PC-9 (cell line): ENCODE measurements around the gene ME3. TPM values are rescaled to one million over a fixed set of nuclear protein-coding genes. Genes with fewer than 3 reads are reported as not detected.
"Not testable (repeated sequence)": the region's sequence is repeated elsewhere in the genome, so short reads cannot be mapped to it uniquely, and the experiment has no call there.

Source experiments
- BruUV-seq: library from RNA; stranded (reverse); fragments of 400-500 nt; replicated peaks from 2 replicates; lab custom pipeline; 2021; lab: Mats Ljungman, UMichigan
- CTCF ChIA-PET: fragments of 300-600 bp; sonication (Branson Sonifier 250); formaldehyde crosslinking; loops from one replicate; lab custom pipeline; 2022; ENCODE audit warnings: antibody characterized with exemption; lab: Charles Lee
- POLR2A ChIA-PET: fragments of 300-600 bp; sonication (Branson Sonifier 250); formaldehyde crosslinking; loops from one replicate; lab custom pipeline; 2022; ENCODE audit warnings: antibody characterized with exemption; ENCODE audit not compliant: unreplicated experiment; lab: Charles Lee
- DNase-seq, 2 experiments: peaks; one replicate each; pipeline versions ENCODE4 v3.0.0 to v3.0.0-alpha.2; 2015 to 2022; ENCODE audit warnings: mixed read lengths in 1 of 2
- H2AFZ ChIP-seq: fragments of 200-600 bp; sonication (generic); 2 replicates; pipeline ENCODE4 v1.8.1; 2017; ENCODE audit warnings: antibody characterized with exemption
- H3F3A ChIP-seq: fragments of 200-600 bp; sonication (generic); 2 replicates; pipeline ENCODE4 v1.8.1; 2017; ENCODE audit warnings: antibody characterized with exemption, mild to moderate bottlenecking, low read depth; ENCODE audit not compliant: insufficient read depth
- H3K27ac ChIP-seq: fragments of 200-600 bp; sonication (generic); 2 replicates; pipeline ENCODE4 v1.6.1; 2016; ENCODE audit warnings: mixed run types
- H3K27me3 ChIP-seq: fragments of 200-600 bp; sonication (generic); 2 replicates; pipeline ENCODE4 v1.6.1; 2016; ENCODE audit warnings: low read depth, mixed run types; ENCODE audit not compliant: insufficient read depth
- H3K36me3 ChIP-seq: fragments of 200-600 bp; sonication (generic); 2 replicates; pipeline ENCODE4 v1.6.1; 2016; ENCODE audit warnings: low read depth, mixed run types
- H3K4me1 ChIP-seq: fragments of 200-600 bp; sonication (generic); replicated peaks from 2 replicates; pipeline ENCODE4 v1.6.1; 2016; ENCODE audit warnings: mixed run types; ENCODE audit not compliant: insufficient read depth
- H3K4me2 ChIP-seq: fragments of 200-600 bp; sonication (generic); 2 replicates; pipeline ENCODE4 v1.6.1; 2017; ENCODE audit warnings: mixed run types
- H3K4me3 ChIP-seq: fragments of 200-600 bp; sonication (generic); 2 replicates; pipeline ENCODE4 v1.6.1; 2016; ENCODE audit warnings: mixed run types
- H3K79me2 ChIP-seq: fragments of 200-600 bp; sonication (generic); 2 replicates; pipeline ENCODE4 v1.6.1; 2017; ENCODE audit warnings: low read depth, mixed run types
- H3K9me2 ChIP-seq: fragments of 200-600 bp; sonication (generic); 2 replicates; pipeline ENCODE4 v1.8.1; 2017; ENCODE audit warnings: mild to moderate bottlenecking; ENCODE audit not compliant: insufficient read depth
- H3K9me3 ChIP-seq: fragments of 200-600 bp; sonication (generic); 2 replicates; pipeline ENCODE4 v1.8.1; 2016; ENCODE audit warnings: low read depth; ENCODE audit not compliant: insufficient read depth
- H4K20me1 ChIP-seq: fragments of 200-600 bp; sonication (generic); 2 replicates; pipeline ENCODE4 v1.8.1; 2017; ENCODE audit not compliant: insufficient read depth
- EZH2 ChIP-seq: fragments of 200-600 bp; sonication (generic); IDR thresholded peaks from 2 replicates; pipeline ENCODE4 v1.8.0; 2017; ENCODE audit warnings: antibody characterized with exemption, low read depth
- intact Hi-C: fragments of 100-400 bp; cut with micrococcal nuclease; formaldehyde crosslinking; loops from one replicate; pipeline ENCODE4 v1.10.0; 2022; ENCODE audit not compliant: unreplicated experiment
- total RNA-seq: library from RNA; stranded (reverse); gene quantifications from 2 replicates; pipeline ENCODE4 v1.2.3, GENCODE V29; 2021
- TF ChIP-seq, protein P1 (sequence below): fragments of 200-600 bp; sonication (generic); conservative IDR thresholded peaks from 2 replicates; pipeline ENCODE4 v1.6.1; 2017; ENCODE audit warnings: mixed run types, antibody characterized with exemption, mild to moderate bottlenecking, moderate library complexity

Gene ME3
- total RNA-seq, 1 experiment from 2014 or later, result 34.0 TPM

DNA sequence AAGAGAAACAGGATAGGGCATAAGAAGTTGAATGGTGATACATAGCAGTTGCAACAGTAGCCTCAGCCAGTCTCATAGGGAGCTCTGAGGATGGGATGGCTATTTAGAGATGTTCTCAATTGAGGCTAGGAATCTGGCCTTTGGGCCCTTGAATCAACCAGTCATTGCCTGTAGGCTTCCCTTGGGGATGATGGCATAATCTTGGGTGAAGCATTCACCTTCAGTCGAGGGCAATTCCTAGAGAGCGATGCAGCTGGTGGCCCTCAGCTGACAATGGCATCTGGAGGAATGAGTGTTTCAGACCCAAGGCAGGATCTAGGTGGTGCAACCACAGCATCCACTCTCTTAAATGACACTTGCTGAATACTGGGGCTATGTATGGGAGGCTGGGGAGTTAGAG is 236.7 kb downstream of the ME3 start:
- H3K9me3 ChIP-seq, result no peaks in the 10 kb centered on the region; the same call in 1 of the 2 replicates

DNA sequence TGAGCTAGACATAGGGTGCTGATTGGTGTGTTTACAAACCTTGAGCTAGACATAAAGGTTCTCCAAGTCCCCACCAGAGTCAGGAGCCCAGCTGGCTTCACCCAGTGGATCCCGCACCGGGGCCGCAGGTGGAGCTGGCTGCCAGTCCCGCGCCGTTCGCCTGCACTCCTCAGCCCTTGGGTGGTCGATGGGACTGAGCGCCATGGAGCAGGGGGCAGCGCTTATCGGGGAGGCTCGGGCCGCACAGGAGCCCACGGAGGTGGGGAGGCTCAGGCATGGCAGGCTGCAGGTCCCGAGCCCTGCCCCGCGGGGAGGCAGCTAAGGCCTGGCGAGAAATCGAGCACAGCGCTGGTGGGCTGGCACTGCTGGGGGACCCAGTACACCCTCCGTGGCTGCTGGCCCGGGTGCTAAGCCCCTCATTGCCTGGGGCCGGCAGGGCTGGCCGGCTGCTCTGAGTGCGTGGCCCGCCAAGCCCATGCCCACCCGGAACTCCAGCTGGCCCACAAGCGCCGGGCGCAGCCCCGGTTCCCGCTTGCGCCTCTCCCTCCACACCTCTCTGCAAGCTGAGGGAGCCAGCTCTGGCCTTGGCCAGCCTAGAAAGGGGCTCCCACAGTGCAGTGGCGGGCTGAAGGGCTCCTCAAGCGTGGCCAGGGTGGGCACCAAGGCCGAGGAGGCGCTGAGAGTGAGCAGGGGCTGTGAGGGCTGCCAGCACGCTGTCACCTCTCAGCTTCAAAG is 238.9 kb downstream of the ME3 start:
- H3K9me2 ChIP-seq, H4K20me1 ChIP-seq, H2AFZ ChIP-seq, H3K27ac ChIP-seq, H3K36me3 ChIP-seq, BruUV-seq, H3K79me2 ChIP-seq, intact Hi-C loops, H3K4me3 ChIP-seq, H3K27me3 ChIP-seq, H3F3A ChIP-seq, H3K9me3 ChIP-seq, CTCF ChIA-PET, DNase-seq, H3K4me1 ChIP-seq, POLR2A ChIA-PET, H3K4me2 ChIP-seq: not testable (repeated sequence)

More for the DNA sequence above, 236.7 kb downstream of the ME3 start:
- Histone ChIP-seq H3F3A (no peaks in the 10 kb centered on the region), H3K27ac (no peak overlapping the region), H3K4me2 (no peak overlapping the region), H3K79me2 (no peaks in the 10 kb centered on the region), H3K4me3 (no peak overlapping the region), H3K27me3 (no peaks in the 10 kb centered on the region), H2AFZ (no peak overlapping the region), H3K36me3 (no peaks in the 10 kb centered on the region), H3K4me1 (no peaks in the 10 kb centered on the region), H3K9me2 (no peaks in the 10 kb centered on the region), H4K20me1 (no peaks in the 10 kb centered on the region)
- no peak for DNase-seq
- POLR2A ChIA-PET, result no interaction called here
- no TSS peak for BruUV-seq
- TF ChIP-seq, protein P1, sequence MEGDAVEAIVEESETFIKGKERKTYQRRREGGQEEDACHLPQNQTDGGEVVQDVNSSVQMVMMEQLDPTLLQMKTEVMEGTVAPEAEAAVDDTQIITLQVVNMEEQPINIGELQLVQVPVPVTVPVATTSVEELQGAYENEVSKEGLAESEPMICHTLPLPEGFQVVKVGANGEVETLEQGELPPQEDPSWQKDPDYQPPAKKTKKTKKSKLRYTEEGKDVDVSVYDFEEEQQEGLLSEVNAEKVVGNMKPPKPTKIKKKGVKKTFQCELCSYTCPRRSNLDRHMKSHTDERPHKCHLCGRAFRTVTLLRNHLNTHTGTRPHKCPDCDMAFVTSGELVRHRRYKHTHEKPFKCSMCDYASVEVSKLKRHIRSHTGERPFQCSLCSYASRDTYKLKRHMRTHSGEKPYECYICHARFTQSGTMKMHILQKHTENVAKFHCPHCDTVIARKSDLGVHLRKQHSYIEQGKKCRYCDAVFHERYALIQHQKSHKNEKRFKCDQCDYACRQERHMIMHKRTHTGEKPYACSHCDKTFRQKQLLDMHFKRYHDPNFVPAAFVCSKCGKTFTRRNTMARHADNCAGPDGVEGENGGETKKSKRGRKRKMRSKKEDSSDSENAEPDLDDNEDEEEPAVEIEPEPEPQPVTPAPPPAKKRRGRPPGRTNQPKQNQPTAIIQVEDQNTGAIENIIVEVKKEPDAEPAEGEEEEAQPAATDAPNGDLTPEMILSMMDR, result no peak
- TF ChIP-seq EZH2, result no peak
- CTCF ChIA-PET, result no interaction called here
- intact Hi-C loops, result no loop called here

DNA sequence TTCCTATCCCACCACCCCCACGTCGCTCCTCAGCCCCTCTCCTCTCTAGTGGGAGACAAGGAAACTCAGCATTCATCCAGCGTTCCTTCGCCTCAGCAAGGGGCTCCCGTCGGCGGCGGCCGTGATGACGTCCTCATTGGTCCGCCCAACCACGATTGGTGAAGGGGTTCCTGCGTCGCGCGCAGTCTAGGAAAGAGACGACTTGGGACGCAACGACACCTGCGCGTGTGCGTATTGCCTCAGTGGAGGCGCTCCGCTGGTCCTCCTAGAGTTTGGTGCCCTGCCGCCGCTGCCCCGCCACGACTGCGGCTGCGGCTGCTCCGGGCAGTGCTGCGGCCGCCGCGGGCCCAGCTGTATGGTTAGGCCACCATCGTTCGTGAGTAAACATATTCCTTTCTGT is 241.2 kb downstream of the ME3 start:
- Histone ChIP-seq H3K27ac (no peak overlapping the region), H3K4me3 (no peak overlapping the region), H3K4me1 (no peaks in the 10 kb centered on the region), H3F3A (no peaks in the 10 kb centered on the region), H3K36me3 (no peaks in the 10 kb centered on the region), H3K79me2 (no peaks in the 10 kb centered on the region), H4K20me1 (no peaks in the 10 kb centered on the region), H3K9me2 (no peaks in the 10 kb centered on the region), H2AFZ (no peak overlapping the region), H3K4me2 (no peak overlapping the region), H3K27me3 (no peaks in the 10 kb centered on the region), H3K9me3 (peaks cover 3% of the 10 kb centered on the region; the same call in 1 of the 2 replicates)
- POLR2A ChIA-PET, result no interaction called here
- TF ChIP-seq EZH2, result no peak
- TF ChIP-seq, protein P1, result no peak
- no TSS peak for BruUV-seq
- no peak for DNase-seq
- intact Hi-C loops, result no loop called here
- CTCF ChIA-PET, result no interaction called here
